Nephron progenitor cell (in vitro differentiated cells): Measurements from ENCODE around the gene CCDC192.

ENCODE experiments used
- DNase-seq: peaks from one replicate; pipeline ENCODE4 v3.0.0; 2021
- H3K27ac Mint-ChIP-seq: 2 replicates; pipeline ENCODE4 v1.8.0; 2021; ENCODE audit warnings: mild to moderate bottlenecking, moderate library complexity, mixed read lengths
- H3K27me3 Mint-ChIP-seq: 2 replicates; pipeline ENCODE4 v1.8.0; 2021; ENCODE audit warnings: mild to moderate bottlenecking, low read depth, mixed read lengths; ENCODE audit not compliant: poor library complexity
- H3K36me3 Mint-ChIP-seq: 2 replicates; pipeline ENCODE4 v1.8.0; 2021; ENCODE audit warnings: low read depth, mixed read lengths
- H3K4me1 Mint-ChIP-seq: 2 replicates; pipeline ENCODE4 v1.8.0; 2021; ENCODE audit warnings: mixed read lengths
- H3K4me3 Mint-ChIP-seq: 2 replicates; pipeline ENCODE4 v1.8.0; 2021; ENCODE audit warnings: mild to moderate bottlenecking, moderate library complexity, mixed read lengths
- H3K9me3 Mint-ChIP-seq: 2 replicates; pipeline ENCODE4 v1.8.0; 2021; ENCODE audit warnings: mild to moderate bottlenecking, moderate library complexity, mixed read lengths
- CTCF ChIP-seq: fragments of 200-600 bp; sonication (generic); IDR thresholded peaks from 2 replicates; pipeline ENCODE4 v1.5.0; 2021; ENCODE audit warnings: antibody characterized with exemption

Gene CCDC192

GRCh38 chr5:127970081-127970480 is 266.9 kb downstream of the CCDC192 start:
- Mint-ChIP-seq H3K4me1 (no peaks in the 10 kb centered on the region), H3K9me3 (peaks cover 3% of the 10 kb centered on the region), H3K27me3 (peaks cover 4% of the 10 kb centered on the region), H3K27ac (no peak overlapping the region), H3K4me3 (no peak overlapping the region), H3K36me3 (peaks cover 23% of the 10 kb centered on the region)
- DNase-seq, result no peak
- TF ChIP-seq CTCF, result no peak

- no peak for DNase-seq
- TF ChIP-seq CTCF, result no peak
- Mint-ChIP-seq H3K27me3 (peaks cover 4% of the 10 kb centered on the region), H3K36me3 (peaks cover 14% of the 10 kb centered on the region), H3K4me3 (no peak overlapping the region), H3K9me3 (no peaks in the 10 kb centered on the region), H3K4me1 (no peaks in the 10 kb centered on the region), H3K27ac (no peak overlapping the region)
Measured at GRCh38 chr5:127970854-127971425, 267.7 kb downstream of the CCDC192 start.

GRCh38 chr5:127975961-127976360 is 272.8 kb downstream of the CCDC192 start:
- no peaks in the 10 kb centered on the region for H3K36me3 Mint-ChIP-seq
- H3K4me1 Mint-ChIP-seq, result no peaks in the 10 kb centered on the region
- DNase-seq, result no peak
- H3K4me3 Mint-ChIP-seq, result no peak overlapping the region
- H3K9me3 Mint-ChIP-seq, result no peaks in the 10 kb centered on the region
- H3K27ac Mint-ChIP-seq, result no peak overlapping the region
- no peaks in the 10 kb centered on the region for H3K27me3 Mint-ChIP-seq
- TF ChIP-seq CTCF, result no peak

- peaks cover 5% of the 10 kb centered on the region for H3K4me1 Mint-ChIP-seq
- TF ChIP-seq CTCF, result no peak
- H3K9me3 Mint-ChIP-seq, result no peaks in the 10 kb centered on the region
- H3K4me3 Mint-ChIP-seq, result no peak overlapping the region
- no peaks in the 10 kb centered on the region for H3K27me3 Mint-ChIP-seq
- H3K27ac Mint-ChIP-seq, result no peak overlapping the region
- H3K36me3 Mint-ChIP-seq, result no peaks in the 10 kb centered on the region
- no peak for DNase-seq
Measured at GRCh38 chr5:127976525-127976924, 273.3 kb downstream of the CCDC192 start.

- Mint-ChIP-seq H3K36me3 (no peaks in the 10 kb centered on the region), H3K9me3 (no peaks in the 10 kb centered on the region), H3K27me3 (no peaks in the 10 kb centered on the region), H3K4me1 (peaks cover 9% of the 10 kb centered on the region), H3K27ac (no peak overlapping the region), H3K4me3 (no peak overlapping the region)
- TF ChIP-seq CTCF, result no peak
- no peak for DNase-seq
Measured at GRCh38 chr5:127976991-127977717, 274.0 kb downstream of the CCDC192 start.
